Activated naive CD4-positive, alpha-beta T cell treated with anti-CD3 and anti-CD28 coated beads, Interleukin-2, amount 50 U/mL, for 72 hours (primary cell): ENCODE results near the gene PTCH1. TPM values are rescaled to one million over a fixed set of nuclear protein-coding genes. Genes with fewer than 3 reads are reported as not detected.
A peak's percentile ranks its signal among the peaks of the same experiment; 100 is the strongest.

Source experiments
- ATAC-seq, 2 donors: fragments of 150-1000 bp; cut with Tn5 transposase; 2 replicates each; pipeline ENCODE4 v1.10.0; 2021; ENCODE audit warnings: mild to moderate bottlenecking in 2 of 2, moderate library complexity in 2 of 2
- DNase-seq, 2 donors: peaks; one replicate each; pipeline ENCODE4 v3.0.0; 2021 to 2022; ENCODE audit warnings: low spot score in 2 of 2
- H3K27ac Mint-ChIP-seq, 2 donors: one replicate each; pipeline ENCODE4 v1.8.0; 2022; ENCODE audit warnings: mild to moderate bottlenecking in 2 of 2, mixed read lengths in 2 of 2
- H3K36me3 Mint-ChIP-seq, 2 donors: one replicate each; pipeline ENCODE4 v1.8.0; 2022; ENCODE audit warnings: mixed read lengths in 2 of 2
- H3K9me3 Mint-ChIP-seq, 2 donors: one replicate each; pipeline ENCODE4 v1.8.0; 2022; ENCODE audit warnings: mixed read lengths in 2 of 2
- total RNA-seq, 2 donors: library from RNA; stranded (reverse); gene quantifications; one replicate each; pipeline ENCODE4 v1.2.3, GENCODE V29; 2022

The PTCH1 gene
- total RNA-seq, 2 donors from 2014 or later: 2.7 to 7.9 TPM

- Mint-ChIP-seq H3K27ac (no peak overlapping the region), H3K9me3 (peaks cover 0 to 5% of the 10 kb centered on the region in 2 donors), H3K36me3 (peaks cover 0 to 5% of the 10 kb centered on the region in 2 donors)
- ATAC-seq (no peak), DNase-seq (no peak)
These were observed 72.6 kb downstream of the PTCH1 start for GRCh38 chr9:95444160-95444559.

- H3K27ac Mint-ChIP-seq: no peak overlapping the region
- H3K9me3 Mint-ChIP-seq: peaks cover 0 to 5% of the 10 kb centered on the region in 2 donors
- ATAC-seq (no peak), DNase-seq (no peak)
- H3K36me3 Mint-ChIP-seq: peaks cover 0 to 5% of the 10 kb centered on the region in 2 donors
These were observed 73.5 kb downstream of the PTCH1 start for GRCh38 chr9:95443301-95443700.

- no peak overlapping the region for H3K27ac Mint-ChIP-seq
- no peak for ATAC-seq
These were observed 75.7 kb downstream of the PTCH1 start for GRCh38 chr9:95441081-95441480.

GRCh38 chr9:95440447-95440846, 76.3 kb downstream of the PTCH1 start:
- no peaks in the 10 kb centered on the region for H3K36me3 Mint-ChIP-seq
- DNase-seq (no peak), ATAC-seq (no peak)
- H3K27ac Mint-ChIP-seq: no peak overlapping the region
- peaks cover 0 to 6% of the 10 kb centered on the region in 2 donors for H3K9me3 Mint-ChIP-seq

More at GRCh38 chr9:95441081-95441480, 75.7 kb downstream of the PTCH1 start:
- H3K36me3 Mint-ChIP-seq: no peaks in the 10 kb centered on the region
- DNase-seq: no peak
- H3K9me3 Mint-ChIP-seq: peaks cover 0 to 5% of the 10 kb centered on the region in 2 donors

- peaks cover 0 to 8% of the 10 kb centered on the region in 2 donors for H3K36me3 Mint-ChIP-seq
These were observed 78.0 kb downstream of the PTCH1 start for GRCh38 chr9:95438561-95439357.

GRCh38 chr9:95437559-95437958, 79.2 kb downstream of the PTCH1 start:
- ATAC-seq (no peak), DNase-seq (no peak)
- Mint-ChIP-seq H3K9me3 (peaks cover 9 to 15% of the 10 kb centered on the region in 2 donors), H3K36me3 (peaks cover 0 to 8% of the 10 kb centered on the region in 2 donors), H3K27ac (no peak overlapping the region)

More at GRCh38 chr9:95438561-95439357, 78.0 kb downstream of the PTCH1 start:
- DNase-seq (no peak), ATAC-seq (no peak)
- H3K27ac Mint-ChIP-seq: no peak overlapping the region
- peaks cover 9 to 15% of the 10 kb centered on the region in 2 donors for H3K9me3 Mint-ChIP-seq

- Mint-ChIP-seq H3K36me3 (peaks cover 0 to 8% of the 10 kb centered on the region in 2 donors), H3K27ac (no peak overlapping the region), H3K9me3 (peaks cover 9 to 16% of the 10 kb centered on the region in 2 donors)
- ATAC-seq (no peak), DNase-seq (no peak)
These were observed 80.4 kb downstream of the PTCH1 start for GRCh38 chr9:95436416-95436815.

GRCh38 chr9:95435074-95435728, 81.6 kb downstream of the PTCH1 start:
- DNase-seq (no peak), ATAC-seq (no peak)
- Mint-ChIP-seq H3K27ac (no peak overlapping the region), H3K9me3 (peaks cover 9 to 20% of the 10 kb centered on the region in 2 donors), H3K36me3 (peaks cover 0 to 8% of the 10 kb centered on the region in 2 donors)

- DNase-seq: no peak
- Mint-ChIP-seq H3K9me3 (peaks cover 12 to 17% of the 10 kb centered on the region in 2 donors), H3K27ac (peak overlapping the region in 1 of 2 donors; percentile 19), H3K36me3 (peaks cover 0 to 8% of the 10 kb centered on the region in 2 donors)
- ATAC-seq: no peak
These were observed 82.4 kb downstream of the PTCH1 start for GRCh38 chr9:95434116-95435073.

- peaks cover 0 to 8% of the 10 kb centered on the region in 2 donors for H3K36me3 Mint-ChIP-seq
These were observed 83.5 kb downstream of the PTCH1 start for GRCh38 chr9:95433096-95433819.

GRCh38 chr9:95431286-95431685, 85.5 kb downstream of the PTCH1 start:
- DNase-seq (no peak), ATAC-seq (no peak)
- peaks cover 12 to 15% of the 10 kb centered on the region in 2 donors for H3K9me3 Mint-ChIP-seq
- no peak overlapping the region for H3K27ac Mint-ChIP-seq
- peaks cover 0 to 8% of the 10 kb centered on the region in 2 donors for H3K36me3 Mint-ChIP-seq

More at GRCh38 chr9:95433096-95433819, 83.5 kb downstream of the PTCH1 start:
- H3K27ac Mint-ChIP-seq: no peak overlapping the region
- no peak for DNase-seq
- ATAC-seq: no peak
- H3K9me3 Mint-ChIP-seq: peaks cover 12 to 15% of the 10 kb centered on the region in 2 donors

GRCh38 chr9:95429948-95430620, 86.7 kb downstream of the PTCH1 start:
- no peak for ATAC-seq
- H3K9me3 Mint-ChIP-seq: peaks cover 10% of the 10 kb centered on the region in 2 donors

GRCh38 chr9:95429096-95429495, 87.7 kb downstream of the PTCH1 start:
- DNase-seq (no peak), ATAC-seq (no peak)
- peaks cover 3 to 5% of the 10 kb centered on the region in 2 donors for H3K9me3 Mint-ChIP-seq
- no peak overlapping the region for H3K27ac Mint-ChIP-seq
- H3K36me3 Mint-ChIP-seq: peaks cover 0 to under 1% of the 10 kb centered on the region in 2 donors

More at GRCh38 chr9:95429948-95430620, 86.7 kb downstream of the PTCH1 start:
- Mint-ChIP-seq H3K36me3 (peaks cover 0 to 8% of the 10 kb centered on the region in 2 donors), H3K27ac (no peak overlapping the region)
- DNase-seq: no peak

- Mint-ChIP-seq H3K9me3 (peaks cover 16 to 22% of the 10 kb centered on the region in 2 donors), H3K36me3 (peaks cover 19 to 24% of the 10 kb centered on the region in 2 donors), H3K27ac (peak overlapping the region in 1 of 2 donors; percentile 64)
- DNase-seq: peak in 1 of 2 donors; percentile 29
- peak; percentile 6 to 16 for ATAC-seq
These were observed 90.7 kb downstream of the PTCH1 start for GRCh38 chr9:95425910-95426551.

- DNase-seq (no peak), ATAC-seq (no peak)
These were observed 94.1 kb downstream of the PTCH1 start for GRCh38 chr9:95422650-95423049.

More at GRCh38 chr9:95422650-95423049, 94.1 kb downstream of the PTCH1 start:
- Mint-ChIP-seq H3K36me3 (peaks cover 23 to 29% of the 10 kb centered on the region in 2 donors), H3K9me3 (peaks cover 13 to 22% of the 10 kb centered on the region in 2 donors), H3K27ac (no peak overlapping the region)
